H1 (cell line): ENCODE measurements around the gene PAX6. TPM values are rescaled to one million over a fixed set of nuclear protein-coding genes. Genes with fewer than 3 reads are reported as not detected.

ENCODE experiments used
- CTCF ChIA-PET: fragments of 300-600 bp; sonication (Branson Sonifier 250); formaldehyde crosslinking; loops from one replicate; lab custom pipeline; 2021; ENCODE audit not compliant: partially characterized antibody; lab: Charles Lee
- POLR2A ChIA-PET: fragments of 300-600 bp; sonication (Branson Sonifier 250); formaldehyde crosslinking; loops from one replicate; lab custom pipeline; 2021; ENCODE audit warnings: inconsistent platforms; ENCODE audit not compliant: partially characterized antibody; lab: Charles Lee
- DNase-seq, 2 experiments: peaks; one replicate each; pipeline versions ENCODE4 v3.0.0 to v3.0.0-alpha.2; 2010 to 2022; ENCODE audit warnings: low spot score in 2 of 2, low read depth in 1 of 2, mixed read lengths in 1 of 2
- FAIRE-seq: peaks from 2 replicates; lab custom pipeline; 2011; peaks lifted over from hg19 to GRCh38; lab: Jason Lieb, UNC
- H2AFZ ChIP-seq: 2 replicates; pipeline ENCODE4 v1.8.1; 2012; ENCODE audit warnings: low read length, inconsistent platforms
- H2AK5ac ChIP-seq: 2 replicates; pipeline ENCODE4 v1.6.1; 2013; ENCODE audit warnings: low read depth, low read length
- H2BK120ac ChIP-seq: replicated peaks from 2 replicates; pipeline ENCODE3; 2013; ENCODE audit warnings: low read depth, low read length, inconsistent platforms
- H2BK12ac ChIP-seq: 2 replicates; pipeline ENCODE4 v1.6.1; 2013; ENCODE audit warnings: low read depth, low read length
- H2BK15ac ChIP-seq: 2 replicates; pipeline ENCODE4 v1.6.1; 2013; ENCODE audit warnings: low read length
- H2BK20ac ChIP-seq: 2 replicates; pipeline ENCODE4 v1.6.1; 2013; ENCODE audit warnings: low read length
- H2BK5ac ChIP-seq: 2 replicates; pipeline ENCODE4 v1.6.1; 2013; ENCODE audit warnings: low read depth, low read length
- H3K14ac ChIP-seq: 2 replicates; pipeline ENCODE4 v1.6.1; 2013; ENCODE audit warnings: inconsistent platforms; ENCODE audit not compliant: insufficient read length
- H3K18ac ChIP-seq: 2 replicates; pipeline ENCODE4 v1.6.1; 2013; ENCODE audit warnings: low read length; ENCODE audit errors: extremely low read depth
- H3K23ac ChIP-seq: 2 replicates; pipeline ENCODE4 v1.6.1; 2013; ENCODE audit warnings: inconsistent platforms; ENCODE audit not compliant: insufficient read length
- H3K23me2 ChIP-seq: 2 replicates; pipeline ENCODE4 v1.6.1; 2013; ENCODE audit warnings: low read depth, low read length
- H3K27ac ChIP-seq: 2 replicates; pipeline ENCODE4 v1.6.1; 2011; ENCODE audit warnings: low read depth, low read length, inconsistent platforms
- H3K27me3 ChIP-seq, 4 experiments: replicated peaks in 1 of 4; 1 replicate in 1 of 4; 2 replicates in 3 of 4; pipeline versions ENCODE4 v1.6.1 to v1.8.1; 2011 to 2013; ENCODE audit warnings: low read length in 3 of 4, mild to moderate bottlenecking in 3 of 4, inconsistent platforms in 2 of 4, mixed read lengths in 2 of 4, moderate library complexity in 1 of 4; ENCODE audit not compliant: control insufficient read depth in 3 of 4, insufficient read depth in 3 of 4; ENCODE audit errors: extremely low read depth in 1 of 4
- H3K36me3 ChIP-seq, 4 experiments: 2 replicates each; pipeline versions ENCODE4 v1.6.1 to v1.8.1; 2011 to 2013; ENCODE audit warnings: mild to moderate bottlenecking in 4 of 4, low read length in 3 of 4, moderate library complexity in 2 of 4, control low read depth in 1 of 4, inconsistent platforms in 1 of 4; ENCODE audit not compliant: insufficient read depth in 4 of 4, control insufficient read depth in 2 of 4
- H3K4ac ChIP-seq: replicated peaks from 2 replicates; pipeline ENCODE3; 2013; ENCODE audit warnings: low read length, low read depth, mixed read lengths, inconsistent platforms; ENCODE audit not compliant: insufficient read length
- H3K4me1 ChIP-seq, 4 experiments: replicated peaks in 1 of 4; 1 replicate in 1 of 4; 2 replicates in 3 of 4; pipeline versions ENCODE4 v1.6.1 to v1.8.1; 2011 to 2013; ENCODE audit warnings: low read length in 3 of 4, inconsistent platforms in 2 of 4, mixed read lengths in 1 of 4; ENCODE audit not compliant: insufficient read depth in 4 of 4, control insufficient read depth in 3 of 4
- H3K4me2 ChIP-seq, 2 experiments: 2 replicates each; pipeline versions ENCODE4 v1.6.1 to v1.8.1; 2011 to 2013; ENCODE audit warnings: low read depth in 2 of 2, low read length in 2 of 2, control low read depth in 1 of 2, inconsistent platforms in 1 of 2, mild to moderate bottlenecking in 1 of 2; ENCODE audit not compliant: insufficient read depth in 1 of 2
- H3K4me3 ChIP-seq, 4 experiments: fragments of 200-600, 300-600 bp in 1 of 4; sonication (generic), shearing (Covaris generic), sonication (Bioruptor Twin) in 1 of 4; 2 replicates each; pipeline versions ENCODE4 v1.5.1 to v1.8.1; 2011 to 2016; ENCODE audit warnings: low read length in 4 of 4, low read depth in 3 of 4, control low read depth in 2 of 4, inconsistent platforms in 2 of 4, mild to moderate bottlenecking in 2 of 4, mixed read lengths in 1 of 4, moderate library complexity in 1 of 4; ENCODE audit not compliant: insufficient read depth in 2 of 4; ENCODE audit errors: extremely low read depth in 1 of 4
- H3K56ac ChIP-seq: replicated peaks from 2 replicates; pipeline ENCODE3; 2013; ENCODE audit warnings: low read depth, mild to moderate bottlenecking, mixed read lengths, low read length, inconsistent platforms; ENCODE audit not compliant: insufficient read length
- H3K79me1 ChIP-seq: 2 replicates; pipeline ENCODE4 v1.6.1; 2013; ENCODE audit warnings: low read depth, low read length, control low read depth
- H3K79me2 ChIP-seq, 2 experiments: 2 replicates each; pipeline versions ENCODE4 v1.6.1 to v1.8.1; 2012 to 2013; ENCODE audit warnings: low read length in 2 of 2, mild to moderate bottlenecking in 2 of 2, inconsistent platforms in 1 of 2; ENCODE audit not compliant: insufficient read depth in 2 of 2, control insufficient read depth in 1 of 2
- H3K9ac ChIP-seq, 4 experiments: replicated peaks in 1 of 4; 1 replicate in 1 of 4; 2 replicates in 3 of 4; pipeline versions ENCODE4 v1.6.1 to v1.8.1; 2011 to 2013; ENCODE audit warnings: low read depth in 3 of 4, low read length in 3 of 4, control low read depth in 2 of 4, mild to moderate bottlenecking in 2 of 4, moderate library complexity in 2 of 4, inconsistent platforms in 1 of 4; ENCODE audit errors: extremely low read depth in 1 of 4
- H3K9me3 ChIP-seq, 2 experiments: 2 replicates each; pipeline versions ENCODE4 v1.6.1 to v1.8.1; 2012 to 2013; ENCODE audit warnings: mild to moderate bottlenecking in 2 of 2, moderate library complexity in 2 of 2, control low read depth in 1 of 2, inconsistent platforms in 1 of 2, low read depth in 1 of 2, low read length in 1 of 2, mixed read lengths in 1 of 2; ENCODE audit not compliant: insufficient read depth in 2 of 2
- H4K20me1 ChIP-seq, 2 experiments: replicated peaks in 1 of 2; 2 replicates each; pipeline versions ENCODE3 to v1.8.1; 2011 to 2013; ENCODE audit warnings: inconsistent platforms in 2 of 2, low read length in 2 of 2, mild to moderate bottlenecking in 1 of 2; ENCODE audit not compliant: insufficient read depth in 2 of 2, control insufficient read depth in 1 of 2
- H4K5ac ChIP-seq: 2 replicates; pipeline ENCODE4 v1.6.1; 2013; ENCODE audit warnings: low read length, low read depth, mixed read lengths, inconsistent platforms; ENCODE audit not compliant: insufficient read length
- H4K8ac ChIP-seq: 2 replicates; pipeline ENCODE4 v1.8.0; 2013; ENCODE audit warnings: mild to moderate bottlenecking, moderate library complexity, low read length, inconsistent platforms; ENCODE audit not compliant: insufficient read depth; ENCODE audit errors: extremely low read depth
- H4K91ac ChIP-seq: replicated peaks from 2 replicates; pipeline ENCODE3; 2013; ENCODE audit warnings: low read length, mixed read lengths, inconsistent platforms; ENCODE audit not compliant: insufficient read length
- BCL11A ChIP-seq, 2 experiments: IDR thresholded peaks; one replicate each; pipeline ENCODE4 v1.6.1; 2011; ENCODE audit warnings: low read depth in 2 of 2, low read length in 2 of 2, mild to moderate bottlenecking in 2 of 2
- BRCA1 ChIP-seq: IDR thresholded peaks from 2 replicates; pipeline ENCODE4 v1.6.1; 2012; ENCODE audit warnings: low read depth, low read length, improper control_type of control experiment
- CHD1 ChIP-seq: IDR thresholded peaks from 2 replicates; pipeline ENCODE4 v1.6.1; 2012; ENCODE audit warnings: low read depth, low read length, improper control_type of control experiment
- CTCF ChIP-seq, 3 experiments: IDR thresholded peaks; 1 replicate in 2 of 3; 2 replicates in 1 of 3; pipeline versions ENCODE4 v1.5.1 to v1.6.1; 2011; ENCODE audit warnings: low read length in 3 of 3, mild to moderate bottlenecking in 3 of 3, inconsistent platforms in 2 of 3, low read depth in 1 of 3, moderate library complexity in 1 of 3; ENCODE audit not compliant: insufficient read depth in 1 of 3; ENCODE audit errors: control extremely low read depth in 1 of 3
- E2F6 ChIP-seq: IDR thresholded peaks from 2 replicates; pipeline ENCODE4 v1.6.1; 2012; ENCODE audit warnings: inconsistent platforms
- RAD21 ChIP-seq, 2 experiments: IDR thresholded peaks in 1 of 2; conservative IDR thresholded peaks in 1 of 2; 2 replicates each; pipeline ENCODE4 v1.6.1; 2011; ENCODE audit warnings: low read depth in 2 of 2, low read length in 2 of 2, improper control_type of control experiment in 1 of 2, inconsistent platforms in 1 of 2, mild to moderate bottlenecking in 1 of 2, moderate library complexity in 1 of 2
- RFX5 ChIP-seq: IDR thresholded peaks from 2 replicates; pipeline ENCODE4 v1.6.1; 2011; ENCODE audit warnings: low read depth, low read length, improper control_type of control experiment, borderline replicate concordance
- WGBS, 2 experiments: shearing (Covaris generic) in 1 of 2; methylation state at CpG; one replicate each; pipeline versions ENCODE4 v1.1.6 to v1.1.7; 2013 to 2015; ENCODE audit warnings: low lambda C conversion rate in 2 of 2, mixed read lengths in 2 of 2, inconsistent platforms in 1 of 2, low coverage in 1 of 2, missing lambda C conversion rate in 1 of 2; ENCODE audit not compliant: insufficient replicate concordance in 2 of 2, insufficient coverage in 1 of 2, insufficient read length in 1 of 2; ENCODE audit errors: extremely low coverage in 1 of 2, missing lambda C conversion rate in 1 of 2; 5-methylcytosine and 5-hydroxymethylcytosine counted together
- polyA plus RNA-seq, 7 experiments: library from polyadenylated mRNA; depleted of rRNA in 3 of 7; stranded (reverse) in 5 of 7; unstranded in 2 of 7; fragments of >200 nt in 5 of 7; fragments of 200-250 nt in 2 of 7; gene quantifications; 1 replicate in 5 of 7; 2 replicates in 1 of 7; 4 replicates in 1 of 7; pipeline versions ENCODE4 v1.2.1 to v1.2.3, GENCODE V29; 2011 to 2013; ENCODE audit warnings: missing spikeins in 2 of 7, mixed read lengths in 2 of 7
- total RNA-seq: library from RNA; stranded (reverse); fragmentation: NEBNext Ultra II Directional; extraction: Animal tissue kit (Norgen Biotek cat#: 25700); gene quantifications from 2 replicates; pipeline ENCODE4 v1.2.1, GENCODE V29; 2021

The PAX6 gene
- total and polyA plus RNA-seq, 2 of the 8 experiments (the other 6 are each of a cell fraction or from before 2014, with no cell fraction given), result 0.30 to 0.65 TPM

DNA sequence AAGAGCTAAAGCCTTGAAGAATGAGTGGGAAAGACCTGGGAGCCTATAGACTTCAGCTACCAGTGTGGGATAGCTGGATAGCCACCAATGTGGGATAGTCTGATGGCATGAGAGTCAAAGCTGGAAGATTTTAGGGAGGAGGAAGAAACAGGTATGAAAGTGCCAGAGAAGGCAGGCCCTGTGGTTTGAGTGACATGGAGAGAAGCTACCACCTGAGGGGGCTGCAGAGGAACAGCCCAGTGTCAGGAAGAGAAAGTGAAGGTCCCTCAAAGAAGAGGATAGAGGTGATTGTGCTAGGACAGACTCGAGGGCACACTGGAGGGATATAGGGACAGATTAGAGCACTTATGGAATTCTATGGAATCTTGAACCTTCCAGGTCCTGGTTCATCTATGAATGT, 23.1 kb upstream of the PAX6 start:
- no peaks in the 10 kb centered on the region; the same call in 1 of the 2 replicates for H3K23me2 ChIP-seq

More for the DNA sequence above, 23.1 kb upstream of the PAX6 start:
- no peaks in the 10 kb centered on the region for H3K79me1 ChIP-seq
- H2BK15ac ChIP-seq, result no peak overlapping the region
- no peak overlapping the region for H4K91ac ChIP-seq
- H3K9ac ChIP-seq, result no peak overlapping the region
- no peak overlapping the region for H3K23ac ChIP-seq
- H3K36me3 ChIP-seq, result no peaks in the 10 kb centered on the region
- WGBS, 2 experiments, result 75% methylated on average over 1 of the region's 1 CpG; no CpG with 5 or more reads in 1 of the 2 experiments
- no peak overlapping the region for H2AFZ ChIP-seq
- no peak overlapping the region for H3K56ac ChIP-seq
- H3K27ac ChIP-seq, result no peak overlapping the region
- H3K4me3 ChIP-seq, result no peak overlapping the region
- H2BK5ac ChIP-seq, result no peak overlapping the region
- POLR2A ChIA-PET, result no interaction called here
- H3K79me2 ChIP-seq, result no peaks in the 10 kb centered on the region
- H2BK12ac ChIP-seq, result no peak overlapping the region
- H3K4ac ChIP-seq, result no peak overlapping the region
- H3K18ac ChIP-seq, result no peak overlapping the region
- CTCF ChIA-PET, result interaction anchor here (0.6 to 5.0 kb wide), 21 partner anchors 8 to 185 kb away, joined by 3 to 27 read pairs (median 4); no protein-coding TSS in a partner anchor
- DNase-seq (no peak), FAIRE-seq (peak; percentile 58)
- no peak overlapping the region for H4K5ac ChIP-seq
- no peaks in the 10 kb centered on the region for H3K9me3 ChIP-seq
- H3K4me1 ChIP-seq, result peaks cover 0 to 2% (median 0%) of the 10 kb centered on the region in 4 experiments; a peak in 2 of 7 replicates
- H3K14ac ChIP-seq, result no peak overlapping the region
- no peaks in the 10 kb centered on the region for H4K20me1 ChIP-seq
- TF ChIP-seq BCL11A (IDR thresholded peaks at IDR 0.05; ENCODE audit: low read depth in 2 of 2, low read length in 2 of 2) (no peak), CTCF (IDR thresholded peaks at IDR 0.05; ENCODE audit: control extremely low read depth in 1 of 3, insufficient read depth in 1 of 3, low read depth in 1 of 3, low read length in 3 of 3) (peak; percentile 47 to 62 (median 59)), E2F6 (no peak), RFX5 (no peak), RAD21 (IDR thresholded peaks at IDR 0.05 in 1 of 2, conservative IDR thresholded peaks at IDR 0.05 in 1 of 2; ENCODE audit: low read depth in 2 of 2, low read length in 2 of 2) (peak; percentile 56 to 64), BRCA1 (no peak), CHD1 (no peak)
- TF ChIP-seq, all 59 proteins: peak for 2
- Histone ChIP-seq H3K27me3 (peaks cover 0 to 2% (median under 1%) of the 10 kb centered on the region in 4 experiments; a peak in 2 of 7 replicates), H2AK5ac (no peak overlapping the region), H2BK120ac (no peak overlapping the region), H4K8ac (no peak overlapping the region), H3K4me2 (no peak overlapping the region), H2BK20ac (no peak overlapping the region)
